AG04449 (cell line): ENCODE data around the gene STX16.

ENCODE experiments used
- CTCF ChIA-PET: fragments of 350-600 bp; formaldehyde crosslinking; extraction: SDS; loops from one replicate; lab custom pipeline; 2021; ENCODE audit warnings: antibody characterized with exemption; lab: Yijun Ruan, JAX
- POLR2A ChIA-PET: fragments of 400-600, 350-600 bp; formaldehyde crosslinking; extraction: SDS; loops from one replicate; lab custom pipeline; 2020; ENCODE audit warnings: antibody characterized with exemption, inconsistent platforms; lab: Yijun Ruan, JAX
- DNase-seq: peaks from one replicate; pipeline ENCODE4 v3.0.0-alpha.2; 2010; ENCODE audit warnings: low read depth, low spot score
- H3K4me3 ChIP-seq: 2 replicates; pipeline ENCODE4 v1.5.1; 2011; ENCODE audit warnings: low read depth, mild to moderate bottlenecking, control low read depth, low read length
- TF ChIP-seq, protein P1 (sequence below): IDR thresholded peaks from one replicate; pipeline ENCODE4 v1.5.1; 2011; ENCODE audit warnings: mild to moderate bottlenecking, moderate library complexity, low read length, control low read depth, inconsistent platforms; ENCODE audit not compliant: insufficient read depth; ENCODE audit errors: missing control alignments

Gene STX16

DNA sequence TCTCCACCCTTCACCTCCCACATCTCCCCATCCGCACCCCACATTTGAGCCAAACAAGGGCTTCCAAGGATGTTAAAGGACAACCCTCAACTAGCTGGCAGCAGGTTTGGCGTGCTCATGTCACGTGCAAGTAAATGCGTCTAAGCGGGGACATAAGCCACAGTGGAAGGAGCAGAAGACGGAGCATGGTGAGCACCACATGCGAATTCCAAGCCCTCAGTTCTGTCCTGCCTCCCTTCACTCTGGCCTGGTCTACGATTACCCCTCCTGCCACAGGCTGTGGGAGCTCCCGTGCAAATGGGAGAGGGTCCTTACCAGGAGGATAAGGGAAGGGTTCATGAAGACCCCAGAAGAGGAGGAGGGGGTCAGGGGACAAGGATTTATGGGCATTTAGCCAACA is 44.9 kb upstream of the STX16 start:
- TF ChIP-seq, protein P1, sequence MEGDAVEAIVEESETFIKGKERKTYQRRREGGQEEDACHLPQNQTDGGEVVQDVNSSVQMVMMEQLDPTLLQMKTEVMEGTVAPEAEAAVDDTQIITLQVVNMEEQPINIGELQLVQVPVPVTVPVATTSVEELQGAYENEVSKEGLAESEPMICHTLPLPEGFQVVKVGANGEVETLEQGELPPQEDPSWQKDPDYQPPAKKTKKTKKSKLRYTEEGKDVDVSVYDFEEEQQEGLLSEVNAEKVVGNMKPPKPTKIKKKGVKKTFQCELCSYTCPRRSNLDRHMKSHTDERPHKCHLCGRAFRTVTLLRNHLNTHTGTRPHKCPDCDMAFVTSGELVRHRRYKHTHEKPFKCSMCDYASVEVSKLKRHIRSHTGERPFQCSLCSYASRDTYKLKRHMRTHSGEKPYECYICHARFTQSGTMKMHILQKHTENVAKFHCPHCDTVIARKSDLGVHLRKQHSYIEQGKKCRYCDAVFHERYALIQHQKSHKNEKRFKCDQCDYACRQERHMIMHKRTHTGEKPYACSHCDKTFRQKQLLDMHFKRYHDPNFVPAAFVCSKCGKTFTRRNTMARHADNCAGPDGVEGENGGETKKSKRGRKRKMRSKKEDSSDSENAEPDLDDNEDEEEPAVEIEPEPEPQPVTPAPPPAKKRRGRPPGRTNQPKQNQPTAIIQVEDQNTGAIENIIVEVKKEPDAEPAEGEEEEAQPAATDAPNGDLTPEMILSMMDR = no peak
- H3K4me3 ChIP-seq = no peak overlapping the region
- no peak for DNase-seq
- POLR2A ChIA-PET = no interaction called here
- CTCF ChIA-PET = no interaction called here

DNA sequence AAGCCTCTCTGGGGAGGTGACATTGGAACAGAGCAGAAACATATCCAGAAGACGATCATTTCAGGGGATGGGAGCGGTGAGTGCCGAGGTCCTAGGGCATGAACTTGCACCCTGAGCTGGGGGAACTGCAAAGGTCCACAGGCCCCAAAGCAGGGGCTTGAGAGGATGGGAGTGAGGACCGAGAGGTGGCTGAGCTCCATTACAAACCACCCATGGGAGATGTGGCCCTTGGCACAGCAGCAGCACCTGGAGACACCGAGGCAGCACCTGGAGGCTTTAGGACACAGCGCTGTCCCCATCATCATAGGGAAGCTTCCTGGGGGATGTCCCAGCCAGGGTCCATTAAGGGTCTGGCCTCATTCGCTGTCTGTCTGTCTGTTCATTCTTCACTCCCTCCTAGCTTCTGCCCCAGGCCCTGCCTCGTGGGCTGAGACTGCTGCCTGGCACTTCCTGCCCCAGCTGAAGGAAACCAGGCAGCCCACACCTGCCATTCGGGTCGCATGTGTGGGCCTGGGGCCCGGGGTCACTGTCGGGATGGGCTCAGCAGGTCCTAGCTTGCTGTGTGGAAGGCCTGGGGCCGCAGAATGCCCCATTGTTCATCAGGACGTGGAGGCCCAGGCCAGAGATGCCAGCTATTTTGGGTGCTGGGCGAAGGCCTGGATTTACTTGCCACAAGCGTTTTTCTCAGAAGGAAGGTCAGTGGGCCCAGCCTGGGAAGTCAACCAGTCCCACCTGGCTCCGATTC is 42.8 kb upstream of the STX16 start:
- ChIA-PET CTCF (no interaction called here), POLR2A (no interaction called here)
- DNase-seq = no peak
- no peak overlapping the region for H3K4me3 ChIP-seq
- TF ChIP-seq, protein P1 = no peak

DNA sequence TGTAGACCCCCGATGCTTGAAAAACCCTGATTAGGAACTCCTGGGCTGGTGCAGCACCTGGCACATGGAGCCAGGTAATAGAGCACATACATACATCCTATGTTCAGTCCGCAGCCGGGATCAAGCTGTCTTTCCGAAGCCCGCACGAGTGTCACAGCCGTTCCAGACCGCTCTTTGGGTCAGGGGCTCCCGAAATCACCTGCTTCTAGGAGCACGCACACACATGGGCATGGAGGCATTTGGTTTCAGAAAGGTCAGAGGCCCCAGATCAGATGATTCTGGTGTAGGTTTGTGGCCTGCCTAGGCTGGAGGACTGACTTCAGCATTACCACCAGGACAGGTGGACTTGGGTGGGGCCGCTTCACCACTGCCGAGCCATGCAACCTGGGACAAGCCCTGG is 42.1 kb upstream of the STX16 start:
- POLR2A ChIA-PET = no interaction called here
- TF ChIP-seq, protein P1 = no peak

DNA sequence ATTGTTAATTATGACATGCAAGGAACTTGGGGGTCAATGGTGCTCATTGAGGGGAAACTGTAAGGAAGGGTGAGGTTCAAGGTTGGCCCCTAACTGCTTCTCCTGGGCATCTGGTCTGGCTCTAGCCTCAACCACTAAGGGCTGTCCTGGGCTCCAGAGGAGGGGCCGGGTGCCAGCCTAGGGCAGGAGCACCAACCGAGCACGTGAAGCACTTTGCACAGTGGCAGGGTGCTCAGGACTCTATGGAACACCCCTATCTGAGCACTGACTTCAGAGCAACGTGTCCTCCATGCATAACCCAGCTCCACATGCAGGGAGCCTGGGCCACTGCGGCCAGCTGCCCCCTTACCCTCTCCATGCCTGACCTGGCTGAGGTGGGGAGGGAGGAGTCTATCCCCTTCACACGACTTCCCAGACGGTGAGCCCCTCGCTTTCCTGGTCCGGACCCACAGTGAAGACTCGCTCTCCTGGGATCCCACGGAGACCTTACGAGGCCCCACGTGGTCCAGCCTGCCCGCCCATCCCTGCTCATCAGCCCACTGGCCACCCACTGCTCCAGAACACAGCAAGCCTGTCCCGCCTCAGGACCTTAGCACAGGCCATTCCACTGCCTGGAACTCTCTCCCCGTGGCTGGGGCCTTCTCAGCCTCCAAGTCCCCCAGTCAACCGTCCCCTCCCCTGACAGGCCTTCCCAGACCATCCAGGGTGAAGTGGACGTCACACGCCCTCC is 40.8 kb upstream of the STX16 start:
- no peak for DNase-seq
- no peak overlapping the region for H3K4me3 ChIP-seq
- TF ChIP-seq, protein P1 = no peak
- CTCF ChIA-PET = interaction anchor here (0.6 kb wide), 1 partner anchor 13 kb away, joined by 3 read pairs; no protein-coding TSS in a partner anchor
- POLR2A ChIA-PET = no interaction called here

More for the DNA sequence above, 42.1 kb upstream of the STX16 start:
- H3K4me3 ChIP-seq = no peak overlapping the region
- CTCF ChIA-PET = no interaction called here
- DNase-seq = no peak

DNA sequence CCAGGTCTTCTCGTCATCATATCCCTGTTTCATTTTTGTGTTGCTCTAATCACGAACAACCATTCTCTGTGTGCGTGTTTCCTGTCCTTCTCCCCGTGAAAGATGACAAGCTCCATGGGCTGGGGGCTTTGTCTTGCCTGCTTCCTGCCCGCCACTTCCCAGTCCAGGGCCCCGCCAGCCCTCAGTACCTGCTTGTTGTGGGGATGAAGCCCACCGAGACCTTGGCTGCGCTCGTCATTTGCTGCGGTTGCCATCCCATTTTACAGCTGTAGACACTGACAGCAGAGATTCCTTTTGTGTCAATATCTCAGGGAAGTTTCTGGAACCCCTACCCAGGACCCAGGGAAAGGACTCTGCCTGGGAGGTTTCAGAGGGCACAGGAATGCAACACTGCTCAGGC is 40.3 kb upstream of the STX16 start:
- no peak for DNase-seq
- TF ChIP-seq, protein P1 = no peak
- H3K4me3 ChIP-seq = no peak overlapping the region
- CTCF ChIA-PET = no interaction called here
- POLR2A ChIA-PET = interaction anchor here (1.2 kb wide), 1 partner anchor 56 kb away, joined by 3 read pairs; no protein-coding TSS in a partner anchor
